CD4-positive, alpha-beta T cell (primary cell): Measurements from ENCODE around the gene RAD51B. TPM values are rescaled to one million over a fixed set of nuclear protein-coding genes. Genes with fewer than 3 reads are reported as not detected.

Experiments
- ATAC-seq: fragments of 200-7000 bp; cut with Tn5 transposase; one replicate; pipeline ENCODE4 v1.10.0; 2022; ENCODE audit warnings: mild to moderate bottlenecking; ENCODE audit not compliant: poor library complexity
- CTCF ChIA-PET: fragments of 350-600 bp; sonication (Branson Sonifier 250); formaldehyde crosslinking; loops from one replicate; lab custom pipeline; 2021; ENCODE audit warnings: antibody characterized with exemption, inconsistent platforms; lab: Charles Lee
- POLR2A ChIA-PET: fragments of 350-600 bp; sonication (Branson Sonifier 250); formaldehyde crosslinking; loops from one replicate; lab custom pipeline; 2021; ENCODE audit warnings: antibody characterized with exemption, inconsistent platforms; lab: Charles Lee
- DNase-seq, 14 experiments: peaks; one replicate each; pipeline ENCODE4 v3.0.0-alpha.2; 2013 to 2020; ENCODE audit warnings: mixed read lengths in 2 of 14
- H3K27ac ChIP-seq, 2 donors: one replicate each; pipeline versions ENCODE4 v1.5.1 to v1.7.0; 2013; ENCODE audit warnings: low read length in 2 of 2, low read depth in 1 of 2, mild to moderate bottlenecking in 1 of 2
- H3K27me3 ChIP-seq, 2 experiments: 1 replicate in 1 of 2; 2 replicates in 1 of 2; pipeline versions ENCODE4 v1.6.1 to v1.7.0; 2013; ENCODE audit warnings: low read length in 2 of 2, control low read depth in 1 of 2, mild to moderate bottlenecking in 1 of 2, moderate library complexity in 1 of 2; ENCODE audit not compliant: insufficient read depth in 2 of 2, control insufficient read depth in 1 of 2
- H3K36me3 ChIP-seq: one replicate; pipeline ENCODE4 v1.6.1; 2013; ENCODE audit warnings: low read length, control low read depth; ENCODE audit not compliant: insufficient read depth
- H3K4me1 ChIP-seq: one replicate; pipeline ENCODE4 v1.6.1; 2013; ENCODE audit warnings: low read length, control low read depth; ENCODE audit not compliant: insufficient read depth
- H3K4me3 ChIP-seq: one replicate; pipeline ENCODE4 v1.5.1; 2013; ENCODE audit warnings: mild to moderate bottlenecking, low read length, moderate library complexity
- H3K9me3 ChIP-seq, 2 experiments: 1 replicate in 1 of 2; 2 replicates in 1 of 2; pipeline versions ENCODE4 v1.6.1 to v1.7.0; 2013; ENCODE audit warnings: low read length in 2 of 2, mild to moderate bottlenecking in 2 of 2, control low read depth in 1 of 2, moderate library complexity in 1 of 2; ENCODE audit not compliant: control insufficient read depth in 1 of 2, insufficient read depth in 1 of 2
- H3K27ac Mint-ChIP-seq: one replicate; pipeline ENCODE4 v1.8.0; 2020; ENCODE audit warnings: mixed read lengths
- H3K27me3 Mint-ChIP-seq: one replicate; pipeline ENCODE4 v1.8.0; 2021; ENCODE audit warnings: mixed read lengths
- H3K36me3 Mint-ChIP-seq: one replicate; pipeline ENCODE4 v1.8.0; 2021; ENCODE audit warnings: low read depth, mixed read lengths
- H3K4me1 Mint-ChIP-seq: one replicate; pipeline ENCODE4 v1.8.0; 2021; ENCODE audit warnings: low read depth, mixed read lengths
- H3K4me3 Mint-ChIP-seq: one replicate; pipeline ENCODE4 v1.8.0; 2020; ENCODE audit warnings: mild to moderate bottlenecking, mixed read lengths
- H3K9me3 Mint-ChIP-seq: one replicate; pipeline ENCODE4 v1.8.0; 2020; ENCODE audit warnings: mixed read lengths
- CTCF ChIP-seq: fragments of 200-600 bp; IDR thresholded peaks from one replicate; pipeline ENCODE4 v1.8.0; 2022; ENCODE audit warnings: antibody characterized with exemption, mild to moderate bottlenecking
- intact Hi-C, 2 experiments: fragments of 100-400 bp; cut with DNase I in 1 of 2; cut with micrococcal nuclease in 1 of 2; formaldehyde crosslinking; loops; one replicate each; pipeline versions ENCODE4 v1.15.1 to v1.9.0; 2023 to 2025; cut with DNase I, micrococcal nuclease
- total RNA-seq, 174 experiments: library from RNA in 2 of 174; stranded (reverse) in 2 of 174; gene quantifications; one replicate each; pipeline ENCODE4 v1.2.3 and lab custom pipeline; 2021 to 2026

Gene RAD51B
- total RNA-seq, 2 experiments from 2014 or later, result 18.4 to 20.0 TPM

- ATAC-seq, result no peak
- intact Hi-C loops, result no loop called here
- Mint-ChIP-seq H3K4me1 (peaks cover 29% of the 10 kb centered on the region), H3K27me3 (no peaks in the 10 kb centered on the region), H3K9me3 (no peaks in the 10 kb centered on the region), H3K36me3 (no peaks in the 10 kb centered on the region), H3K27ac (no peak overlapping the region), H3K4me3 (no peak overlapping the region)
- Histone ChIP-seq H3K4me1 (peaks cover 20% of the 10 kb centered on the region), H3K27ac (no peak overlapping the region), H3K4me3 (no peak overlapping the region), H3K9me3 (no peaks in the 10 kb centered on the region), H3K27me3 (no peaks in the 10 kb centered on the region), H3K36me3 (no peaks in the 10 kb centered on the region)
- CTCF ChIA-PET, result interaction anchor here (1.5 kb wide), 1 partner anchor 58 kb away, joined by 3 read pairs; no protein-coding TSS in a partner anchor
- TF ChIP-seq CTCF, result no peak
- POLR2A ChIA-PET, result no interaction called here
- DNase-seq, result no peak
These were observed 938.7 kb downstream of the RAD51B start for GRCh38 chr14:68758301-68758700.

- DNase-seq (no peak), ATAC-seq (no peak)
- H3K36me3 ChIP-seq, result no peaks in the 10 kb centered on the region
- H3K27ac ChIP-seq, result no peak overlapping the region
- CTCF ChIA-PET, result no interaction called here
- Mint-ChIP-seq H3K4me1 (peaks cover 29% of the 10 kb centered on the region), H3K27me3 (no peaks in the 10 kb centered on the region), H3K36me3 (no peaks in the 10 kb centered on the region), H3K27ac (no peak overlapping the region), H3K4me3 (no peak overlapping the region), H3K9me3 (no peaks in the 10 kb centered on the region)
- POLR2A ChIA-PET, result no interaction called here
- intact Hi-C loops, result no loop called here
- no peak overlapping the region for H3K4me3 ChIP-seq
- H3K9me3 ChIP-seq, result no peaks in the 10 kb centered on the region
- H3K27me3 ChIP-seq, result no peaks in the 10 kb centered on the region
- no peak for TF ChIP-seq CTCF
- peaks cover 20% of the 10 kb centered on the region for H3K4me1 ChIP-seq
These were observed 939.5 kb downstream of the RAD51B start for GRCh38 chr14:68759017-68759560.

- H3K9me3 ChIP-seq, result no peaks in the 10 kb centered on the region
- ChIA-PET POLR2A (interaction anchor here (0.8 kb wide), 1 partner anchor 473 kb away, joined by 3 read pairs; no protein-coding TSS in a partner anchor), CTCF (no interaction called here)
- H3K36me3 ChIP-seq, result no peaks in the 10 kb centered on the region
- ATAC-seq, result no peak
- Mint-ChIP-seq H3K27ac (no peak overlapping the region), H3K36me3 (no peaks in the 10 kb centered on the region), H3K9me3 (no peaks in the 10 kb centered on the region), H3K4me1 (peaks cover 31% of the 10 kb centered on the region), H3K4me3 (no peak overlapping the region), H3K27me3 (no peaks in the 10 kb centered on the region)
- no peak for DNase-seq
- no peak for TF ChIP-seq CTCF
- H3K27me3 ChIP-seq, result no peaks in the 10 kb centered on the region
- H3K4me3 ChIP-seq, result no peak overlapping the region
- intact Hi-C loops, result no loop called here
- H3K27ac ChIP-seq, result no peak overlapping the region
- H3K4me1 ChIP-seq, result peaks cover 25% of the 10 kb centered on the region
These were observed 940.4 kb downstream of the RAD51B start for GRCh38 chr14:68759937-68760336.
